ENCODE data around the gene KEL.
A peak's percentile ranks its signal among the peaks of the same experiment; 100 is the strongest.

The KEL gene

GRCh38 chr7:142962991-142963390, 828 bp upstream of the KEL start:
- DNase-seq (ENCODE audit: low spot score) (no peak), FAIRE-seq (no peak)

GRCh38 chr7:142961595-142961972, 579 bp downstream of the KEL start:
- FAIRE-seq (no peak), DNase-seq (ENCODE audit: low spot score) (no peak)

- FAIRE-seq = no peak
- DNase-seq (ENCODE audit: low spot score) = no peak
These were observed 1.1 kb downstream of the KEL start for GRCh38 chr7:142960955-142961512.

- FAIRE-seq = no peak
These were observed 3.0 kb downstream of the KEL start for GRCh38 chr7:142959202-142959601.

GRCh38 chr7:142957723-142958122, 4.4 kb downstream of the KEL start:
- DNase-seq (ENCODE audit: low spot score) = no peak
- no peak for FAIRE-seq

More at GRCh38 chr7:142959202-142959601, 3.0 kb downstream of the KEL start:
- DNase-seq (ENCODE audit: low spot score) = no peak

- DNase-seq (ENCODE audit: low spot score) (peak; percentile 67), FAIRE-seq (no peak)
These were observed 5.1 kb downstream of the KEL start for GRCh38 chr7:142956951-142957623.

- DNase-seq (ENCODE audit: low spot score) (no peak), FAIRE-seq (no peak)
These were observed 7.4 kb downstream of the KEL start for GRCh38 chr7:142954680-142955268.

GRCh38 chr7:142950235-142950634, 11.9 kb downstream of the KEL start:
- no peak for DNase-seq (ENCODE audit: low spot score)
- FAIRE-seq = no peak

- FAIRE-seq = no peak
- DNase-seq (ENCODE audit: low spot score) = no peak
These were observed 13.6 kb downstream of the KEL start for GRCh38 chr7:142948603-142949002.

- FAIRE-seq (no peak), DNase-seq (ENCODE audit: low spot score) (no peak)
These were observed 17.2 kb downstream of the KEL start for GRCh38 chr7:142945001-142945400.

- DNase-seq (ENCODE audit: low spot score) = no peak
- no peak for FAIRE-seq
These were observed 18.4 kb downstream of the KEL start for GRCh38 chr7:142943706-142944268.

GRCh38 chr7:142942746-142943145, 19.4 kb downstream of the KEL start:
- DNase-seq (ENCODE audit: low spot score) = no peak
- FAIRE-seq = no peak

GRCh38 chr7:142941541-142941940, 20.6 kb downstream of the KEL start:
- FAIRE-seq (no peak), DNase-seq (ENCODE audit: low spot score) (no peak)

GRCh38 chr7:142940966-142941535, 21.1 kb downstream of the KEL start:
- DNase-seq (ENCODE audit: low spot score) = no peak
- FAIRE-seq = no peak

- FAIRE-seq (no peak), DNase-seq (ENCODE audit: low spot score) (no peak)
These were observed 22.8 kb downstream of the KEL start, which contains the start of gene LLCFC1 for GRCh38 chr7:142939226-142939910. LLCFC1 (plus strand) TSS chr7:142939484; CDS start chr7:142939622, 138 bp downstream.

- FAIRE-seq = no peak
These were observed 23.6 kb downstream of the KEL start for GRCh38 chr7:142938611-142939010.

GRCh38 chr7:142935941-142936565, 26.1 kb downstream of the KEL start:
- no peak for DNase-seq (ENCODE audit: low spot score)
- FAIRE-seq = no peak

More at GRCh38 chr7:142938611-142939010, 23.6 kb downstream of the KEL start:
- no peak for DNase-seq (ENCODE audit: low spot score)

GRCh38 chr7:142934056-142934455, 28.1 kb downstream of the KEL start:
- no peak for FAIRE-seq
- no peak for DNase-seq (ENCODE audit: low spot score)

- FAIRE-seq = peak; percentile 83
These were observed 28.5 kb downstream of the KEL start, which contains the start of gene TRPV5 for GRCh38 chr7:142933624-142934023. TRPV5 (minus strand) TSS chr7:142933746; CDS start chr7:142933459, 287 bp downstream.

GRCh38 chr7:142933092-142933475, 29.1 kb downstream of the KEL start:
- DNase-seq (ENCODE audit: low spot score) = no peak
- FAIRE-seq = no peak

More at GRCh38 chr7:142933624-142934023, 28.5 kb downstream of the KEL start, which contains the start of gene TRPV5:
- no peak for DNase-seq (ENCODE audit: low spot score)

All from urothelium cell line (cell line).